PC-3 (cell line): ENCODE data around the gene COL2A1. TPM values are rescaled to one million over a fixed set of nuclear protein-coding genes. Genes with fewer than 3 reads are reported as not detected.

Experiments
- ATAC-seq: fragments of 200-7000 bp; cut with Tn5 transposase; 2 replicates; pipeline ENCODE4 v1.9.1; 2020; ENCODE audit warnings: mild to moderate bottlenecking, moderate library complexity
- BruUV-seq: library from RNA; stranded (reverse); fragments of 400-500 nt; replicated peaks from 2 replicates; lab custom pipeline; 2021; lab: Mats Ljungman, UMichigan
- CTCF ChIA-PET: fragments of 300-600 bp; sonication (Branson Sonifier 250); formaldehyde crosslinking; loops from one replicate; lab custom pipeline; 2022; ENCODE audit warnings: antibody characterized with exemption; lab: Charles Lee
- POLR2A ChIA-PET: fragments of 300-600 bp; sonication (Branson Sonifier 250); formaldehyde crosslinking; loops from one replicate; lab custom pipeline; 2022; ENCODE audit warnings: antibody characterized with exemption; ENCODE audit not compliant: unreplicated experiment; lab: Charles Lee
- DNase-seq: peaks from one replicate; pipeline ENCODE4 v3.0.0-alpha.2; 2015
- H2AFZ ChIP-seq: fragments of 300-600 bp; sonication (generic); 2 replicates; pipeline ENCODE4 v1.6.0; 2016; ENCODE audit warnings: antibody characterized with exemption, low read length
- H3F3A ChIP-seq: fragments of 300-600 bp; sonication (generic); one replicate; pipeline ENCODE4 v1.6.0; 2017; ENCODE audit warnings: antibody characterized with exemption, low read length, control low read depth, mild to moderate bottlenecking; ENCODE audit not compliant: unreplicated experiment
- H3K27ac ChIP-seq: fragments of 300-600 bp; sonication (generic); 2 replicates; pipeline ENCODE4 v1.5.1; 2016; ENCODE audit warnings: mild to moderate bottlenecking, low read length
- H3K27me3 ChIP-seq: fragments of 300-600 bp; sonication (generic); 2 replicates; pipeline ENCODE4 v1.6.1; 2016; ENCODE audit warnings: low read length, mixed read lengths
- H3K36me3 ChIP-seq: fragments of 300-600 bp; sonication (generic); 2 replicates; pipeline ENCODE4 v1.6.1; 2016; ENCODE audit warnings: low read depth, mixed run types, low read length, mixed read lengths
- H3K4me1 ChIP-seq: fragments of 300-600 bp; sonication (generic); 2 replicates; pipeline ENCODE4 v1.5.1; 2016; ENCODE audit warnings: low read length; ENCODE audit not compliant: insufficient read depth
- H3K4me2 ChIP-seq: fragments of 300-600 bp; sonication (generic); 2 replicates; pipeline ENCODE4 v1.6.0; 2016; ENCODE audit warnings: low read length
- H3K4me3 ChIP-seq: fragments of 300-600 bp; sonication (generic); 2 replicates; pipeline ENCODE4 v1.5.1; 2016; ENCODE audit warnings: mild to moderate bottlenecking, low read length, mixed read lengths
- H3K79me2 ChIP-seq: fragments of 300-600 bp; sonication (generic); 2 replicates; pipeline ENCODE4 v1.6.1; 2017; ENCODE audit warnings: low read length, mixed read lengths
- H3K9ac ChIP-seq: fragments of 300-600 bp; sonication (generic); 2 replicates; pipeline ENCODE4 v1.6.0; 2016; ENCODE audit warnings: mild to moderate bottlenecking, low read length
- H3K9me2 ChIP-seq: fragments of 300-600 bp; sonication (generic); replicated peaks from 2 replicates; pipeline ENCODE4 v1.6.1; 2016; ENCODE audit warnings: mixed run types, low read length, mixed read lengths
- H3K9me3 ChIP-seq: fragments of 300-600 bp; sonication (generic); 2 replicates; pipeline ENCODE4 v1.6.1; 2016; ENCODE audit warnings: low read length, mixed read lengths
- H4K20me1 ChIP-seq: fragments of 300-600 bp; sonication (generic); 2 replicates; pipeline ENCODE4 v1.6.1; 2016; ENCODE audit warnings: low read length, mixed read lengths
- CTCF ChIP-seq: fragments of 300-600 bp; sonication (generic); conservative IDR thresholded peaks from 2 replicates; pipeline ENCODE4 v1.5.1; 2017; ENCODE audit warnings: antibody characterized with exemption, low read depth, mild to moderate bottlenecking, low read length
- EZH2 ChIP-seq: fragments of 300-600 bp; sonication (generic); IDR thresholded peaks from one replicate; pipeline ENCODE4 v1.6.1; 2017; ENCODE audit warnings: antibody characterized with exemption, mild to moderate bottlenecking, low read length; ENCODE audit not compliant: unreplicated experiment
- EZH2phosphoT487 ChIP-seq: fragments of 300-600 bp; sonication (generic); IDR thresholded peaks from 2 replicates; pipeline ENCODE4 v1.6.1; 2018; ENCODE audit warnings: mild to moderate bottlenecking, antibody characterized with exemption, low read length, borderline replicate concordance
- intact Hi-C: fragments of 100-400 bp; cut with micrococcal nuclease; formaldehyde crosslinking; loops from 2 replicates; pipeline ENCODE4 v1.9.0; 2023
- total RNA-seq: library from RNA; depleted of rRNA; stranded (reverse); fragments of >200 nt; gene quantifications from 2 replicates; pipeline ENCODE4 v1.2.3, GENCODE V29; 2014

Gene COL2A1
- total RNA-seq, 1 experiment from 2014 or later = 6.7 TPM

DNA sequence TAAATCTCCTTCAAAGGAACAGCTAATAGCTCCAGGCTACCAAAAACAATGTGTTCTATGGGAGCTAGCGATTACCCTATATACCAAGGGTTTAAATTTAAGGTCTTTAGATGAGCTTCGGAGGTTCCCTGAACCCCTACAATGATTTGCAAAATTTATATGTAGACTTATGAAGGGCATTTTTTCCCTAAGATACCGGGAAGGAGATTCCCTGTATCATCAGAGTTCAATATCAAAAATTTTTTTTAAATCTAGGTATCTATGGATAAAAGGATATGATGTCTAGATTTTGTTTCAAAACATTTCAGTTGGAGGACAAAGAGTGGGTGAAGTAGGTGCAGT lies 17.9 kb upstream of the COL2A1 start:
- ATAC-seq (no peak), DNase-seq (no peak)
- BruUV-seq = no TSS peak
- peak overlapping the region; percentile 66 for H3K4me2 ChIP-seq
- TF ChIP-seq EZH2 = no peak
- no peak for TF ChIP-seq CTCF
- no peak for TF ChIP-seq EZH2phosphoT487
- peak overlapping the region; percentile 2; the same call in 1 of the 2 replicates for H3K9ac ChIP-seq
- no peaks in the 10 kb centered on the region for H3K79me2 ChIP-seq
- CTCF ChIA-PET = interaction anchor here (1.3 kb wide), 1 partner anchor 59 kb away, joined by 3 read pairs; no protein-coding TSS in a partner anchor
- no peaks in the 10 kb centered on the region for H3K27me3 ChIP-seq
- peak overlapping the region; percentile 72 for H3K27ac ChIP-seq
- intact Hi-C loops = loop anchor here (5.0 to 10.0 kb wide), 2 partner anchors 60 to 117 kb away; partner anchors contain the start of genes TMEM106C and VDR
- H3K36me3 ChIP-seq = no peaks in the 10 kb centered on the region
- peak overlapping the region; percentile 26; the same call in 1 of the 2 replicates for H3K4me3 ChIP-seq
- no peaks in the 10 kb centered on the region for H4K20me1 ChIP-seq
- no peaks in the 10 kb centered on the region for H3K9me2 ChIP-seq
- H3F3A ChIP-seq = peaks cover 5% of the 10 kb centered on the region
- POLR2A ChIA-PET = no interaction called here
- H3K9me3 ChIP-seq = no peaks in the 10 kb centered on the region
- H3K4me1 ChIP-seq = peaks cover 33% of the 10 kb centered on the region
- H2AFZ ChIP-seq = no peak overlapping the region

GRCh38 chr12:48021485-48022179 lies 17.4 kb upstream of the COL2A1 start:
- POLR2A ChIA-PET = no interaction called here
- peak; percentile 93 for ATAC-seq
- H3K9me2 ChIP-seq = no peaks in the 10 kb centered on the region
- no peaks in the 10 kb centered on the region for H3K9me3 ChIP-seq
- H3K4me3 ChIP-seq = no peak overlapping the region
- TF ChIP-seq EZH2phosphoT487 = no peak
- TF ChIP-seq EZH2 = no peak
- TF ChIP-seq CTCF = no peak
- no peaks in the 10 kb centered on the region for H3K36me3 ChIP-seq
- peak overlapping the region; percentile 66 for H3K4me2 ChIP-seq
- H3K9ac ChIP-seq = no peak overlapping the region
- H3K27me3 ChIP-seq = no peaks in the 10 kb centered on the region
- no peaks in the 10 kb centered on the region for H4K20me1 ChIP-seq
- H3K27ac ChIP-seq = peak overlapping the region; percentile 72
- no TSS peak for BruUV-seq
- H3K79me2 ChIP-seq = no peaks in the 10 kb centered on the region
- peak; percentile 98 for DNase-seq
- intact Hi-C loops = loop anchor here (2.0 to 10.0 kb wide), 3 partner anchors 21 to 117 kb away; partner anchors contain the start of genes TMEM106C and VDR
- no peak overlapping the region for H2AFZ ChIP-seq
- H3F3A ChIP-seq = peaks cover 5% of the 10 kb centered on the region
- H3K4me1 ChIP-seq = peaks cover 33% of the 10 kb centered on the region
- CTCF ChIA-PET = interaction anchor here (1.3 kb wide), 1 partner anchor 59 kb away, joined by 3 read pairs; no protein-coding TSS in a partner anchor
